HTR-8/SVneo (cell line): ENCODE measurements around the gene EXD1.
"Not testable (repeated sequence)": the region's sequence is repeated elsewhere in the genome, so short reads cannot be mapped to it uniquely, and the experiment has no call there.

Source experiments
- DNase-seq: peaks from one replicate; pipeline ENCODE4 v3.0.0; 2011; ENCODE audit warnings: low spot score, mixed read lengths; ENCODE audit not compliant: insufficient read length
- FAIRE-seq: peaks from 2 replicates; lab custom pipeline; 2011; peaks lifted over from hg19 to GRCh38; lab: Jason Lieb, UNC

The EXD1 gene

GRCh38 chr15:41153733-41154132 lies 76.8 kb downstream of the EXD1 start:
- FAIRE-seq (no peak), DNase-seq (no peak)

- no peak for FAIRE-seq
- DNase-seq, result no peak
Measured at GRCh38 chr15:41151451-41152005, 79.0 kb downstream of the EXD1 start.

GRCh38 chr15:41150279-41150678 lies 80.3 kb downstream of the EXD1 start:
- FAIRE-seq (no peak), DNase-seq (no peak)

- no peak for DNase-seq
- no peak for FAIRE-seq
Measured at GRCh38 chr15:41148065-41148464, 82.5 kb downstream of the EXD1 start.

- no peak for FAIRE-seq
- no peak for DNase-seq
Measured at GRCh38 chr15:41139619-41140018, 90.9 kb downstream of the EXD1 start.

GRCh38 chr15:41139112-41139511 lies 91.4 kb downstream of the EXD1 start:
- not testable (repeated sequence) for DNase-seq, FAIRE-seq

GRCh38 chr15:41135580-41135979 lies 95.0 kb downstream of the EXD1 start:
- DNase-seq, FAIRE-seq: not testable (repeated sequence)

GRCh38 chr15:41133454-41133853 lies 97.1 kb downstream of the EXD1 start:
- no peak for FAIRE-seq
- DNase-seq, result no peak
